Stimulated activated CD4-positive, alpha-beta T cell treated with anti-CD3 and anti-CD28 coated beads, Interleukin-1b, Interleukin-23, amount 100 ng/mL, for 48 hours (primary cell): Measurements from ENCODE around the gene RNF133.
"Not testable (repeated sequence)": the region's sequence is repeated elsewhere in the genome, so short reads cannot be mapped to it uniquely, and the experiment has no call there.

Experiments used
- DNase-seq: peaks from one replicate; pipeline ENCODE4 v3.0.0-alpha.2; 2020

Gene RNF133

DNA sequence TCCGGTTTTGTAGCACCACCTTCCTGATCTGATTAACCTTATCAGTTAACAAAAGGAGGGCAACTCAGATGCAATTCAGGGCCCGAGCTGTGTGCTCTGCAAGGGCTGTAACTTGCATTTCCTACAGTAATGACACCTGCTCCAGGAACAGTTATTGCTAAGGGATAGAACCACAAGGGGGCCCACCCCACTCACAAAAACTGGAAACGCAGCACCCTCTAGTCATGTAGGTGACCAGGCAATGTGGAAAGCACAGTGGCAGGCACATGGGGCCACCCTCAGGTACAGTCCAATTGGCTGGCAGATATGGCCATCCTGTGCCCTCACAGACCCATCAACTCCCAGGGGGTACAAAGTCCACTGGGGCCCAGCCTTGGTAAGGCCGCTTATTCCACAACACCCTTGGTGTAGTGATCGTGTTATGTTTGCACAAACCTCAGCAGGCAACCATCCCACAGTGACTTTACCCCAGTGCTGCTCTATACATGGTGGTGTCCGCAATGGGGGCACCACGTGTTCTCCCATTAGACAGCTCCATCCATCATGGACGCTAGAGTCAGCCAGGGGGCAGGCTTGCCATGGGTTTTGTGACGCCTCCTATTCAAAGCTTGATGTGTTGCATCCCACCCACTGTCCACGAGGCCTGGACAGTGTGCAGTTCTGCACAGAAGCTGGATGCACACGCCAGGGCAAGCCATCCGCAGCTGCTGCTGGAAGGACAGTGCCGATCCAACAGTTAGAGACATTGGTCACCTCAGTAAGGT lies 9.4 kb downstream of the RNF133 start:
- DNase-seq = no peak

DNA sequence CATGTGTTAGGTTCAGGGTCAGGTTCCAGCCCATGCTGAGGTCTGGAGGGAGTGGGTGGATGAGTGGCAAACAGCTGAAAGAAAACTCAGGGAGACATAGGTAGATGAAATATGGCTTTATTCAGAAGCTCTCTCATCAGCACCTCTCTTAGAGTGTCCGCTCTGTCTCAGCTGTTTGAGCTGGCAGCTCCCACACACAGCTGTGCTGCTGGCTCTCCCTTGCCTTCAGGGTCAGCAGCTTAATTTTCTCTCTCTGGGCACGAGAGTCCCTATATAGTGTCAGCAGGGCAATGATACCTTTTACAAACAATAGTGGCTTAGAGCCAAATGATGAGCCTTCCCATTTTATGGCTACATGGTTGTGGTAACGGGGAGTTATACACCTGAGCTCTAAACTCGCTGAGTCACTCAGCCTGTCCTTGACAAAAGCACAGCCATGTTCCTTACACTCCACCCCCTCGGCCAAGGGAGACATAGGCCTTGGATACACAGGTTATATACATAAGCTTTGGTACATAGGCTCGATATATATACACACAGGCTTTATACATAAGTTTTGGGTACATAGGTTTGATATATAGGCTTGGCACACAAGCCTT lies 10.4 kb downstream of the RNF133 start:
- no peak for DNase-seq

DNA sequence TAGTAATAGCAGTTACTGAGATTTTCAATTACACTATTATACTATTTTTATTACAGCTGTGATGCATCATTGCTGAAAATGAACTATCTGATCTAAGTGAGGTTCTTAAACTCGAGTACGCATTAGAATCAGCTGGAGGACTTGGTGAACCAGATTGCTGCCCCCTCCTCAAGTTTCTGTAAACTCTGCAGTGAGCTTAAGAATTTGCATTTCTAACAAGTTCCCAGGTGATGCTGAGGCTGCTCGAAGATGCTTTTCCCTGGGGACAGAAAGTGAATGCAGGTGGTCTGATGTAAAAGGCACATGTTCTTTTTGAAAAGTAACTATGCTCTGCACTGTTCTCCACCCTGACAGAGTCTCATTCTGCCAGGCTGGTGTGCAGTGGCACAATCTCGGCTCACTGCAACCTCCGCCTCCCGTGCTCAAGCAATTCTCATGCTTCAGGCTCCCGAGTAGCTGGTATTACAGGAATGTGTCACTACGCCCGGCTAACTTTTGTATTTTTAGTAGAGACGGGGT lies 12.5 kb downstream of the RNF133 start:
- DNase-seq = no peak

DNA sequence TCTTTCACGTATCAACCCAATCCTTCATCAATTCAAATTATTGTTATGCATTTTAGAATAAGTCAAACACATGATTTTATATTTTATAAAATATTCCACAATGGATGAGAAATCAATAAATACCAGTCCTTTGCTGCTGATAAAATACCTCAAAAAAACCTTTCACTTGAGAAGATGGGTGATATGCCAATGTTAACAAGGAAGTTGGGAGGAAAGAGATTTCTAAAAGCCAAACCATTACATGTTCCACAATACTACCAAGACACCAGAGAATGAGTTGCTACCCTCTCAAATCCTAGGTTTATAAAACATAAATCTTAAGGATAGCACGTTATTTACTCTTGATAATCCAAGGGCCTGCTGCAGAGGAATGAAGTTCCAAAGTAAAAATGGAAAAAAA lies 14.4 kb downstream of the RNF133 start:
- DNase-seq = no peak

DNA sequence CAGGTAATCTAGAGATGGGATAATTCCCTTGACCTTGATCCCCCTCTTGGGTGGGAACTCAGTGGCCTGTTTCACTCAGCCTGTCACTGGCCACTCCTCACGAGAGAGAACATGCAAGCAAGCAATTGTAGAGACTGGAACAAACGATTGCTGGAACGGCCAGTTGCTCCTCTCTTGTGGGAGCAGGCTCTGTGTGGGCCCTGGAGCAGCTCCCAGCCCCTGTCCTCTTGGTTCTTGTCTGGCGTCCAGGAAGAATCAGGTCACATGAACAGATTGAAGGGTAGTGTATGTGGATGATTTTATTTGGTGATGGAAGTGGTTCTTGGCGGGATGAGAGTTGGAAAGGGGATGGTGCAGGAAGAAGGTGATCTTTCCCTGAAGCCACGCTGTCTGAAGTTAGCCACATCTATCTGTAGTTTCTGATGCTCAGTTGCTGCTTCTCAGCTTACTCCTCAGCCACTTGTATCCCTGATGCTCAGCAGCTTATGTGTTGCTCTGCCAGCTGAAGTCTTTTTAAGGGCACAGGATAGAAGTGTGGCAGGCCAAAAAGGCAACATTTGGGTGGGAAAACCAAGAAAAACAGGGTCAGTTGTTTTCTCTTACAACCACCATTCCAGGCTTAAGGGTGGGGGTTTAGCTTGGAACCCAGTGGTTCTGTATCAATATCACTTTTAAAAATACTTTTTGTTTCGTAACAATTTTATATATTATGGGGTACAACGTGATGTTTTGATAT lies 15.9 kb downstream of the RNF133 start:
- DNase-seq = no peak

DNA sequence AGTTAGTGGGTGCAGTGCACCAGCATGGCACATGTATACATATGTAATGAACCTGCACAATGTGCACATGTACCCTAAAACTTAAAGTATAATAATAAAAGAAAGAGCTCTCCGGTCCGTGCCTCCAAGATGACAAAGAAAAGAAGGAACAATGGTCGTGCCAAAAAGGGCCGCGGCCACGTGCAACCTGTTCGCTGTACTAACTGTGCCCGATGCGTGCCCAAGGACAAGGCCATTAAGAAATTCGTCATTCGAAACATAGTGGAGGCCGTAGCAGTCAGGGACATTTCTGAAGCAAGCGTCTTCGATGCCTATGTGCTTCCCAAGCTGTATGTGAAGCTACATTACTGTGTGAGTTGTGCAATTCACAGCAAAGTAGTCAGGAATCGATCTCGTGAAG lies 17.7 kb downstream of the RNF133 start:
- not testable (repeated sequence) for DNase-seq

DNA sequence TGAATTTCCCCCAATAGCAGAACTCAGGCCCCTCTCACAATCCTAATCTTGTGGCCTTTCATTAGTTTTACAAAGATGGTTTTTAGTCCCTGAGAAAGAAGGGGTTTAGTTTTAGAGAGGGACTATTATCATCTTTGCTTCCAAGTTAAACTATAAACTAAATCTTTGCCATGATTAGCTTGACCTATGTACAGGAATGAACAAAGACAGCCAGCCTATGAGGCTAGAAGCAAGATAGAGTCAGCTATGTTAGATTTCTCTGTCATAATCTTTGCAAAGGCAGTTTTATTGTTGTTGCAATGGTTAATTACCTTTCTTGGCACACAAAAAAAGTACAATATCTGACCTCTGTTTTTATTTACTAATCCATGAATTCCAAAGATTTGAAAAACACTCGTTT lies 19.1 kb downstream of the RNF133 start:
- no peak for DNase-seq

DNA sequence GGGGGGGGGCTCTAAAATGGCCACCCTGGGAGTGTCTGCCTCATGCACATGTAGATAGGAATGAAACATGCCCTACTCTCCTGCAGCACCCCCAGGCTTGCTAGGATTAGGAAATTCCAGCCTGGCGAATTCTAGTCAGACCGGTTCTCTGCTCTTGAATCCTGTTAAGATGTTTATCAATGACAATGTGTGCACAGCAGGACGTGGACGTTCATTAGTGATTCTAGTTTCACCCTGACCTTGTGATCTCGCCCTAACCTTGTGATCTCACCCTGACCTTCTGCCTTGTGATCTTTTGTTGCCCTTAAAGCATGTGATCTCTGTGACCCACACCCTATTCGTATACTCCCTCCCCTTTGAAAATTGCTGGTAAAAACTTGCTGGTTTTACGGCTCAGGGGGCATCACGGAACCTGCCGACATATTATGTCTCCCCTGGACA lies 19.6 kb downstream of the RNF133 start:
- not testable (repeated sequence) for DNase-seq

DNA sequence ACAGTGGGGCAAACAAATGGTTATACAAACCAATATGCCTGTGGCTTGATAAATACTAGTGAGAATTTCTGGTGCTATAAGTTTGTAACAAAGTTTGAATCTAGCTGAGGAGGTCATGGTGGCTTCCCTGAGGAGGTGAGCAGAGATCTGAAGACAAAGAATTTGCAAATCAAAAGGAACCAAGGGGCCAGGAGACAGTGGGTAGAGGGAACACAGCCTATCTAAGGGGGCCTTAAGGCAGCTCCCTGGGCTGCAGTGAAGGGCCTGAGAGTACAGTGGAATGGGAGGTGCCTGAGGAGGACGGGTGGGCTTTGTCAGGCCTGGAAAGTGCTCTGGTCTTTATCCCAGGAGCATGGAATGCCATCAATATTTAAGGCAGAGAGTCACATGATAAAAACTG lies 21.8 kb downstream of the RNF133 start:
- DNase-seq = no peak

DNA sequence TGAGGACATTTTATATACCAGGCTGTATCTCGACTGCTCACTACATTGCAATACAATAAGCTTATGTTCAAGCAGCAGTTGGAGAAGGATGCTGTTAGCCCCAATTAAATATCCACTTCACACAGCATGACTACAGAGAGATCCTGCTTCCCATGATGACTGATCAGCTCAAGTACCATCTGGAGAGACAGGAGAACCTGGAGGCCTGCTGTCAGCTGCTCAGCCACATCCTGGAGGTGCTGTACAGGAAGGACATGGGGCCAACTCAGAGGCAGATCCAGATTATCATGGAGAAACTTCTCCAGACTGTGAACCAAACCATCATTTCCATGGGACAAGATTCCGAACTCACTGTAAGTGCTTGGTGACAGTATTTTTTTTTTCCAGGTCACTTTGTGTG lies 22.5 kb downstream of the RNF133 start:
- DNase-seq = no peak

DNA sequence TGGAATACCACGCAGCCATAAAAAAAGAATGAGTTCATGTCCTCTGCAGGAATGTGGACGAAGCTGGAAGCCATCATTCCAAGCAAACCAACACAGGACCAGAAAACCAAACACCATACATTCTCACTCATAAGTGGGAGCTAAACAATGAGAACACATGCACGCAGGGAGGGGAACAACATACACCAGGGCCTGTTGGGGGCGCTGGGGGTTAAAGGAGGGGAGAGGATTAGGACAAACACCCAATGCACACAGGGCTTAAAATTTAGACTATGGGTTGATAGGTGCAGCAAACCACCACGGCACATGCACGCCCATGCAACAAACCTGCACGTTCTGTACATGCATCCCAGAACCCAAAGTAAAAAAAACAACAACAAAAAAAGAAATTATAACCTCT lies 23.3 kb downstream of the RNF133 start:
- no peak for DNase-seq

DNA sequence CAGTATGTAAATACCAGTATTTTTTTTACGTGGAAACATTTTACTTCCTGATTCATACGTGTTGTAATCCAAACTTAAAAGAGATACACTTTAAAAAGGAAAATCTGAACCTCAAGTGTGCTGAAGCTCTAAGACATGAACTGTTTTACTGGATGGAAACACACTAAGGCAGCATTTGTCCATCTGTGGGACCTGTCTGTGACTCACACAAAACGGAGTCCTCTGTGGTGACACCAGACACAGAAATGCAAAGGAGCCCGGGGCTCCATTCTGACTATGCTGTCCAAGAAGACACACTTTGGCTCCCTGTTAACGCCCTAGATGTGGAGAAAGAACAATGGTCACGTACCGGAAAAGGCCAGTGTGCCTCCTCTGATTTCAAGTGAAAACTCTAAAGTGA lies 23.9 kb downstream of the RNF133 start:
- DNase-seq = no peak

DNA sequence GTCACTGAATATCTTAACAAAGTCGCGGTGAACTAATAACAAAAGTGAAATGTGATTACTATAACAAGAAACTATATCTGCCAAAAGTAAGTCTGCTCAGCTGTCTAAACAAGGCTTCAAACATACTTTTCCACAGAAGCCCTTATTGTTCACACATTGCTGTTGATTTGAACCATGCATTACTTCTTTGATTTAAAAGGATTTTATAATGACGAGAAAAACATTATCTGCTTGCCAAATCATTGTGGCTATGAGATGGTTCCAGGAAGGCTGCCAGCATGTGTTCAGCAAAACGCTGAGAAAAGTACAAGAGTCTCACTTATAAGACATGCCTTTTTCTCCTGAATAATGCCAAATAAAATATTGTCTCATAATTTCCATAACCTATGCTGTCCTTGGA lies 24.4 kb downstream of the RNF133 start:
- no peak for DNase-seq

DNA sequence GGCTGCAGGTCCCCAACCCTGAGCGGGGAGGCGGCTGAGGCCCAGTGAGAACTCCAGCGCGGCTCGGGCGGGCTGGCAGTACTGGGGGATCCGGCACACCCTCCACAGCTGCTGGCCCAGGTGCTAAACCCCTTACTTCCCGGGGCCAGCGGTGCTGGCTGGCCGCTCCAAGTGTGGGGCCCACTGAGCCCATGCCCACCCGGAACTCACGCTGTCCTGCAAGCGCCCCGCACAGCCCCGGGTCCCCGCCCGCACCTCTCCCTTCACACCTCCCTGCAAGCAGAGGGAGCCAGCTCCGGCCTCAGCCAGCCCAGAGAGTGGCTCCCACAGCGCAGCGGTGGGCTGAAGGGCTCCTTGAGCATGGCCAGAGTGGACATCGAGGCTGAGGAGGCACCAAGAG lies 25.0 kb downstream of the RNF133 start:
- no peak for DNase-seq

DNA sequence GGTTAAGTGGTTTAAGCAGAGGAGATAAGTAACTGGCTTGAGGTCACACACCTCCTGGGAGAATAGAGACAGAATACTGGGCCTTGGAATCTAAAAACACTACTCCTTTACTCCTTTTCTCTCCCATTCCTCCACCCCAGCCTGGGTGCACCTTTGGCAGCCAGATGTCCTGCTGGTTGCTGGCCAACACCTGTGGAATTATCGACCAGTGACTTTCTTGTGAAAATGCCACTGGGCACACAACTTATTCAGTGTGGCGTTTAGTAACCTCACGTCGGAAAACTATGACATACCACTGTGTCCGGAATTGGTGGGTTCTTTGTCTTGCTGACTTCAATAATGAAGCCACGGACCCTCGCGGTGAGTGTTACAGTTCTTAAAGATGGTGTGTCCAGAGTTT lies 26.4 kb downstream of the RNF133 start:
- no peak for DNase-seq

DNA sequence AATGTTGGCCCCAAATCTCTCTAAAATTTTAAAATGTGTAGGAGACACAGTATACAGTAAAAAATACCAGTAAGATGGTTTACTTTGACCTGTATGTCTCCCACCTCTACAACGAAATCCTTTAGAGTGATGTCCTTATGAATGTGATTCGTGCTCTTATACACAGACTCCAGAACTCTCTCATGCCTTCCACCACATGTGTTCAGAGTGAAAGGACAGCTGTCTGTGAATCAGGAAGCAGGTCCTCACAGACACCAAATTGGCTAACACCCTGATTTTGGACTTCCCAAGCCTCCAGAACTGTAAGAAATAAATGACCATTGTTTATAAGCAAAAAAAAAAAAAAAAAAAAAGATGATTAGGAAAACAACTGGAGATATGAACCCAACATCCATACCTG lies 35.2 kb downstream of the RNF133 start:
- DNase-seq = no peak

DNA sequence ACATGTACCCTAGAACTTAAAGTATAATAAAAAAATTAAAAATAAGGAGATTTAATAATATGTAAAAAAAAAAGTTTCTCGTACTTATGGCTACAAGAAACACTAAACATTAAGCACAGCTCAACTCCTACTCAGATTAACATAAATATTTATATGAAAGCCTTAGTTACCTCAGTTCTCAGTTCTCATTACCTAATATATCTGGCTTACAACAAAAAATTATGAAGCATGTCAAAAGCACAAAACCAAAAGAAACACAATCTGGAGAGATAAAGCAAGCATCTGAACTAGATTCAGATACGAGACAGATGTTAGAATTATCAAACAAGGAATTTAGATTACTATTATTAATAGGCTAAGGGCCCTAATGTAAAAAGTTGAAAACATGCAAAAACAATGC lies 40.1 kb downstream of the RNF133 start:
- DNase-seq = no peak

DNA sequence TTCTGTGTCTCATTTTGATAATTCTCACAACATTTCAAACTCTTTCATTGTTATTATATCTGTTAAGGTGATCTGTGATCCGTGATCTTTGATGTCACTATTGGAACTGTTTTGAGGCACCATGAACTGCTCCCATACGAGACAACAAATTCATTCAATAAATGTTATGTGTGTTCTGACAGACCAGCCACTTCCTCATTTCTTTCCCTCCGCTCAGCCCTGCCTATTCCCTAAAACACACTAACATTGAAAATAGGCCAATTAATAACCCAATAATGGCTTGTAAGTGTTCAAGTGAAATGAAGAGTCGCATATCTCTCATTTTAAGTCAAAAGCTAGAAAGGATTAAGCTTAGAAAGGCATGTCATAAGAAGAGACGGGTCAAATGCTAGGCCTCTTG lies 45.2 kb downstream of the RNF133 start:
- DNase-seq = no peak

DNA sequence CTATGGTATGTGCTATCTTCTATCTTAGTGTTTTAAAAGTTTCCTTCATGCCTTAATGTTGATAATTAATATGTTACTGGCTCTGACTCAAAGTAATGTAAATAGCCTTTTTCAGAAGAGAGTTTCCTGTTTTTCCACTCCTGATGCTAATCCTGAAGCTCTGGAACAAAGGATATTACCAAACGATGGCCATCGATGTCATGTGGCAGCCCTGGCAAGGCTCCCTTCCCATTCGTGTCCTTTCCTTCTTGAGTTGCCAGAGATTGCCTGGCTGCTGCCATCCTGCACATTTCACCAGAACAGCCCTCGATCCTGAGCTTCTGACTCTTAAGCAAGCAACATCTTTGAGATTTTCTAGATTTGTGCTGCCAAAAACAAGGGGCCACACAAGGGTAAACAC lies 46.0 kb downstream of the RNF133 start:
- DNase-seq = no peak

DNA sequence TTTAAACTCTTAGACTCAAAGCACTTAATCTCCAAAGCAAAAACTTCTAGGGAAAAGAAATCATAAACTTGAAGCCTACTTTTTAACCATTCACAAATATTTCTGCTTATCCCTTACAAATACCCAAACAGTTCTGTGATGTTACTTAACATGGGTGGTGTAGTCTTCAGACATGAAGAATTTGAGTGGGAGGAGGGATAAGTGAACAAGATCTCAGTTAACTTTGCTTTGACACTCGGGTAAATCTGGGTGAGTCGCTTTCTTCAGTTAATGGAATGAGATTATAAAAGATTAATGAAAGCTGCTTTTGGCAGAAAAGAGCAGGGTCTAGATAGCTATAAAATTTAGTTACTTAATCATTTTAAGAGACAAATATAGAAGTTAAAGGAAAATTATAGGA lies 47.5 kb downstream of the RNF133 start:
- no peak for DNase-seq
